SW480 (cell line): ENCODE measurements around the gene PRKAA1.
"Not testable (repeated sequence)": the region's sequence is repeated elsewhere in the genome, so short reads cannot be mapped to it uniquely, and the experiment has no call there.

Experiments used
- DNase-seq: peaks from one replicate; pipeline ENCODE4 v3.0.0-alpha.2; 2016; ENCODE audit warnings: low spot score

PRKAA1 gene

DNA sequence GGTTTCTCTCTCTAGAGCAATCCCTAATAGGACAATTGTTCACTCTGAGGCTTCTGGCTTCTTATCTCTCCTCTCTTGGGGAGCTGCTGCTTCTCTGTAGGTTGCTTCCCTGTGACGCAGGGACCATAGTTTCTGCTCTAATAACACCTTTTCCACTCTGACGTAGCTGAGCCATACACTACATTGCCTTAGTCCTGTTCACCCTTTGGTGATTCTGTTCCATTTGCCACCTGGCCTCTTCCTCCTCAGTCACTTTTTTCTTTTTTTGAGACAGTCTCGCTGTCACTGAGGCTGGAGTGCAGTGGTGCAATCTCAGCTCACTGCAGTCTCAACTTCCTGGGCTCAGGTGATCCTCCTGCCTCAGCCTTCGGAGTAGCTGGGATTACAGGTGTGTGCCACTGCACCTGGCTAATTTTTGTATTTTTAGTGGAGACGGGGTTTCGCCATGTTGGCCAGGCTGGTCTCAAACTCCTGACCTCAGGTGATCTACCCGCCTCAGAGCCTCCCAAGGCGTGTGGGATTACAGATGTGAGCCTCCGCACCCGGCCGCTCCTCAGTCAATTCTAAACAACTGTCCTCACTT is 27.4 kb upstream of the PRKAA1 start:
- DNase-seq = not testable (repeated sequence)

DNA sequence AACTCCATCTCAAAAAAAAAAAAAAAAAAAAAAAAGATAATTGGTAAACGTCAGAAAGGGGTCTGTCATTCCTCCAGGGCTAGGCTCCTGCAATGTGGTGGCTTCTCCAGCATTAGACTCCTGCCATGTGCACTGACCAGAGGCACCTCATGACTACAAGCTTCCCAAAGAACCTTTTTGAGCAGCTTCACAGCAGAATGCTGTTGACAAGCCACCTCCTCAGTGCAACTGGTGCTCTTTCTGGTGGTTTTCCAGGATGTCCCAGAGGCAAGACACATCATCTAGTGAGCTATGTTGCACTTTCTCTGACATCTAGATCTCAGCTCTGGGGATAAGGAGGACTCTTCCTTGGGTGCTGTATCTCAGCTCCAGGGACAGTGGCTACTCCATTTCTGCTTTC is 25.3 kb upstream of the PRKAA1 start:
- DNase-seq = no peak

DNA sequence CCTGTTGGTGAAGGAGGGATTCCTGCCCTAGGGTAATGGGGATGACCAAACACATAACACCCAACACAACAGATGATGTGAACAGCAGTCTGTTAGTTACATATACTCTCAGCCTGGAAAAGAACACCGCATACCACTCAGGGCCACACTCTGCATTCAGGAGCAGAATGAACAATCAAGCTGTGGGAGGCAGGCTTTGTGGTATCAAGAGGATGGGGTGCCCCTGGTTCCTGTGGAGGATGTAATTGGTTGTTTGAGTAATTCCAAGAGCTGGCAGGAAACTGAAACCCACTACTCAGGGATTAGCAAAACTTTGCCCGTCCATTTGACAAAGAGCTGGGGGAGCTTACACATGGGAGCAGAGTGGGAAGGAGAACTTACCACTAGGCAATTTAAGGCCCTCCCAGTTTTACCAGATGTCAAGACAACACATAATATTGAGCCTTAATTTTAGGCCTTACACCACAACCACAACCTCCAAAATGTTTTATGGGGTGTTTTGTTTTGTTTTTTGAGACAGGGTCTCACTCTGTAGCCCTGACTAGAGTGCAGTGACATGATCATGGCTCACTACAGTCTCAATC is 15.6 kb upstream of the PRKAA1 start:
- no peak for DNase-seq

DNA sequence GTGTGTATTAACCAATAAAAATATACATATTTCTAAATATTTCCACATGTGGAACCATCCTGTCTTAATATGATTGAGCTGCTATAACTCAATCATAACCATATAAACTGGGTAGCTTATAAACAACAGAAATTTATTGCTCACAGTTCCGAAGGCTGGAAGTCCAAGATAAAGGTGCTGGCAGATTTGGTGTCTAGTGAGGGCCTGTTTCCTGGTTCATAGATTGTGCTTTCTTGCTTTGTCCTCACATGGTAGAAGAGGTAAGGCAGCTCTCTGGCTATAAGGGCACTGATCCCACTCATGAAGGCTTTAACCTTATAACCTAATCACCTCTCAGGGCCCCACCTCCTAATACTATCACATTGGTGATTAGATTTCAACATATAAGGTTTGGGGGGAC is 14.0 kb upstream of the PRKAA1 start:
- no peak for DNase-seq

DNA sequence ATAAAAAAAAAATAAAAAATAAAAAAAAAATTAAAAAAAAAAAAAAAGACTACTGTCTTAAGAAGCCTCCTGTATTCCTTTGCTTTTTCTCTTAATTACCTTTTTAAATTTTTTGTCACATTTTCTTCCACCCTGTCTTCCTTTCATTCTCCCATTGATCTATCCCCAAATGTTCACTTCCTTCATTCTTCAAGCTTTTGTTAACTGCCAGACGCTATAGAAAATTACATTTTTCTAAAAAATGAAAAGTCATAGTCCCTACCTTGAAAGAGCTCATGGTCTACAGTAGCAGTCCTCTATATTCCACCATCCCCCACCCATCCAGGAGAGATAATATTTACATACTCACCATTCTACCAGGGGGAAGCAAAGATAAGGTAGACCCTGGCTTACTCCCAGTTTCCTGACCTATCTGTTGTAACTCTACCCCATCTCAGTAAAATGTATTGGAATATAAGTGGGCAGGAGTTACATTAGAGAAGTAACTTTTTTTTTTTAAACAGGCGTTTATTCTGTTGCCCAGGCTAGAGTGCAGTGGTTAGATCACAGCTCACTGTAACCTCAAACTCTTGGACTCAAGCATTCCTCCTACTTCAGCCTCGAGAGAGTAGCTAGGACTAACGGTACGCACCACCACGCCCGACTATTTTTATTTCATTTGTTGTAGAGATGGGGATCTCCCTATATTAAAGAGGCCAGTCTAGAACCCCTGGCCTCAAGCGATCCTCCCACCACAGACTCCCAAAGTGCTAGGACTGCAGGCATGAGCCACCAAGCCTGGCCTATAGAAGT is 3.8 kb upstream of the PRKAA1 start:
- no peak for DNase-seq

DNA sequence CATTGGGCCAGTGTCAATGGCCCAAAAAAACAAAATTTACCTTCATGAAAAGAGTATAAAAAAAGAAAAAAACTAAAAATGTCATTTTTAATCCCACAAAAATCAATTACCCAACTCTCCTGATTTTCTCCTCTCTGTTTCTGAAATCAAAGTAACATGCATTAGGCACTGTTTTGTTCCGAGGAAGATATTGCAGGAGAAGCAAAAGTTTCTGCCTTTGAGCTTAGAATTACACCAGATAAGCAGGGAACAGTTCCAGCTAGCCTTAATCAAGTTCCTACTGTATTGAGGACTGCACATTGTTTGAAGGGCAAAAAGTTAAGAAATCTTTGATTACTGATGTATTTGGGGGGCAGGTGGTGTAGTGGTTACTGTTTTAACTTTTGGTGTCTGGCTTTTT is 1.1 kb upstream of the PRKAA1 start:
- no peak for DNase-seq

DNA sequence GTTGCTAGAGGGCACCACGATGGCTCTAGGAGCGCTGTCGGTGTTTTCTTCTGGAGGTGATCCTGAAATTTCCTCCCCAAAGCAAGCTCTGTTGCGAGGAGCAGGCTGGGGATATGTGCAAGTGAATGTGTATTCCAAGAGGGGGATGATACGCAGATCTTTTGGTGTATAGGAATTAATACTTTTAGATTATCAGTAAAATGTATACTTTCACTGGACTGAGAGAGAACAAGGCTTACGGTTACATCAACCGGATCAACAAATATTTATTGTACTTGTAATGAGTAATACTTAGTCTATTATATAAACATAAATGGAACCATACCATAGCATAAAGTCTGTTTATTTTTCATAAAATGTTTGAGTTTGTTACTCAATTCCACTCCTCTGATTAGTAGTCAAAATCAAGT is 632 bp upstream of the PRKAA1 start:
- DNase-seq = no peak

DNA sequence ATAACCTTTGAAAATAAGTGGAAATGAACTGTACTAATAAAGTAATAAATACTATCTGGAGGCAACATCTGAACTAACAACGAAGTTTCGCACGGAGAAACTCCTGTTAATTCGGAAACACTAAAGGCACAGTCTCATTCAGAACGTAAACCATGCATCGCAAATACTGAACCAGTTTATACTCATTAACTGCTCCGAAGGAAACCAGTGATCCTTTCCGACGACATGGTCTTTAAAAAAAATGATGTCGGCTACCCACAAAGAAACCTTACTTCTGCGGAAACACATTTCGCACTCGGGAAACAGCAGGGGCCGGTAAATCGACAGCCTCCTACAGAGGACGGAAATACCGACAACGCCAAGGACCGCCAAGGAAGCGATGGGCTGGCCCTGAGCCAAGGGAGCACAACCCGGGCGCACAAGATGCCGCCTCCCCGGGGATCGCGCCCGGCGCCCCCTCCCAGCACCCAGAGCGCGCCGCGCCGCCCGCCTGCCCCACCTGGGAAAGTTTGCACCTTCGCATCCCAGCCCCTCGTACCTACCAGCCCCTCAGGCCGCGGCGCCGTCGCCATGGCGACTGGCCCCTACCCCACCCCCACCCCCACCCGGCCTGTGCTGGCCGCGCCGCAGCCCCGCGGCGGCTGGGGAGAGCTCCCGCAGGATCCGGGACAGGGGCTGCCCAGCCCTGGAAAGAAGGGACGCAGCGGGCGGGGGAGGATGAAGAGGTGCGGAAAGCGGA is 732 bp downstream of the PRKAA1 start:
- DNase-seq = peak; percentile 59

DNA sequence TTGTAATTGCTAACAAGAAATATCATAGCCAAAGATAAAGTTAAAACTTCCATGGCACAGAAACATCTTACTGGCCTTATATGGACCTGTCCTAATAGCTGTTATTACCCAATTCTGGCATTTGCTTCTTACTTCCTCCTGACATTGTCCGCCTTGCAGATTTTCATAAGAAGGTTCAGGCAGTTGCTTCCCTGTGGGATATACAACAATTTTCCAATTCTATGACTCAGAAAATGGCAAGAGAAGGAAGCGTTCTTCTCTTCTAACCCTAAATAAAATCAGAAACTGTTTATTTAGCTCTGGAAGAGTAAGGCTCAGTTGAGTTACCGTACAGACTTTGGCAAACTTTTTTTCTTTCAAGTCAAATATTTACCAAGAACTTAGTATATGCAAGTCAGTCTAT is 1.7 kb downstream of the PRKAA1 start:
- DNase-seq = no peak

DNA sequence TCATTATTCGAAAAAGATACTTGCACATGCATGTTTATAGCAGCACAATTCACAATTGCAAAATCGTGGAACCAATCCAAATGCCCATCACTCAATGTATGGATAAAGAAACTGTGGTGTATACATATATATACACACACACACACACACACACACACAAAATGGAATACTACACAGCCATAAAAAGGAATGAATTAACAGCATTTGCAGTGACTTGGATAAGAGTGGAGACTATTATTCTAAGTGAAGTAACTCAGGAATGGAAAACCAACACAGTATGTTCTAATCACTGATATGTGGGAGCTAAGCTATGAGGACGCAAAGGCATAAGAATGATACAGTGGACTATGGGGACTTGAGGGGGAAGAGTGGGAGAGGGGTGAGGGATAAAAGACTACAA is 3.3 kb downstream of the PRKAA1 start:
- not testable (repeated sequence) for DNase-seq

DNA sequence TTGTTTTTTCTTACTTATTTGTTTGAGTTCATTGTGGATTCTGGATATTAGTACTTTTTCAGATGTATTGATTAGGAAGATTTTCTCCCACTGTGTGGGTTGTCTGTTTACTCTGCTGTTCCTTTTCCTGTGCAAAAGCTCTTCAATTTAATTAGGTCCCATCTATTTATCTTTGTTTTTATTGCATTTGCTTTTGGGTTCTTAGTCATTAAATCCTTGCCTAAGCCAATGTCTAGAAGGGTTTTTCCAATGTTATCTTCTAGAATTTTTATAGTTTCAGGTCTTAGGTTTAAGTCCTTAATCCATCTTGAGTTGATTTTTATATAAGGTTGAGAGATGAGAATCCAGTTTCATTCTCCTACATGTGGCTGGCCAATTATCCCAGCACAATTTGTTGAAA is 3.8 kb downstream of the PRKAA1 start:
- not testable (repeated sequence) for DNase-seq

DNA sequence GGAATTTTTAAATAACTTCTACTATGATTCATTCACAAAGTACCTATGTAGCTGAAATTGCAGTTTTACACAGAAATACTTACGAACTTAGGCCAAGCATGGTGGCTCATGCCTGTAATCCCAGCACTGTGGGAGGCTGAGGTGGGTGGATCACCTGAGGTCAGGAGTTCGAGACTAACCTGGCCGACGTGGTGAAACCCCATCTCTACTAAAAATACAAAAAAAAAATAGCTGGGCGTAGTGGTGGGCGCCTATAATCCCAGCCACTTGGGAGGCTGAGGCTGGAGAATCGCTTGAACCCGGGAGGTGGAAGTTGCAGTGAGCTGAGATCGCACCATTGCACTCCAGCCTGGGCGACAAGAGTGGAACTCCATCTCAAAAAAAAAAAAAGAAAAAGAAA is 5.5 kb downstream of the PRKAA1 start:
- DNase-seq = not testable (repeated sequence)

DNA sequence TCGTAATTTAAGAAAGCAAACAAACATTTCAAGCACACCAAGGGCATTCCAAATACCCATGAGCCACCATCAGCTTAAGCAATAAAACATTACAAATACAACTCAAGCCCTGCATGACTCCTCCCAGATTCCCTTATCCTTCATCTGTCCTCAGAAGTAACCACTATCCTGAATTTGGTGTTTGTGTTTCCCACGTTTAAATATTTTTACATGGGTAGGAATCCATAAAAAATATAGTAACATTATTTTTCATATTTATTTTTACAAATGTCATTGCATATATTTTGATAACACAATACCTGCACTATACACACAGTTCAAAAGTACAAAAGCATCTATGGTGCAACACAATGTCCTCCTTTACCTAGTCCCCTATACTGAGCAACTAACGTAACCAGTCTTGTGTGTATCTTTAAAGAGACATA is 6.4 kb downstream of the PRKAA1 start:
- DNase-seq = no peak

DNA sequence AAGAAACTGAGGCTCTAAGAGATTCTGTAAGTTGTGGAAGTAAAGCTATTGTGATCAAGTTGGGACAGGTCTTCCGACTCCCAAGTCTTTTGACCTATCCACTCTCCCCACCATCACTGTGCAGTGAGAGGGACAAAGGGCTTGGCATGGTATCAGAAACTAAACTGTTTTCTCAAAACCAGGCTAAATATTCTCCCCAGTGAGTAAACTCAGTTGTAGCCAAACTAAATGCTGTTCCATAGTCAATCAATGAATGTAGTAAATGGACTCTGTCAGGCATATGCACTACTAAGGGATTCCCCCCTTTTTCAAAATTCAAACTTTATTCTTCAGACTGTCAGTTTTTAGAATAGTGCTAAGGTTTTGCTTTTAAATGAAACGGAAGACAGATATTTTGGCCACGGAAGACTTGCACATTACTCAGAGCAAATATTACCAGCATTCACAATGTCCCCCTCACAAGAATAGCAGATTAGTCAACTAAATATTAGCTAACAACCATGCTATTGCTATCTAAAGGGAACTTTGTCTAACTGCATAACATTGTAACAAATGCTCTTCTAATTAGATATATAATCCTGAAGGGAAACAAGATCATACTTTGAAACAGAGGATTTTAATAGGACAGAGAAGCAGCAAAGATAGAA is 7.1 kb downstream of the PRKAA1 start:
- no peak for DNase-seq

DNA sequence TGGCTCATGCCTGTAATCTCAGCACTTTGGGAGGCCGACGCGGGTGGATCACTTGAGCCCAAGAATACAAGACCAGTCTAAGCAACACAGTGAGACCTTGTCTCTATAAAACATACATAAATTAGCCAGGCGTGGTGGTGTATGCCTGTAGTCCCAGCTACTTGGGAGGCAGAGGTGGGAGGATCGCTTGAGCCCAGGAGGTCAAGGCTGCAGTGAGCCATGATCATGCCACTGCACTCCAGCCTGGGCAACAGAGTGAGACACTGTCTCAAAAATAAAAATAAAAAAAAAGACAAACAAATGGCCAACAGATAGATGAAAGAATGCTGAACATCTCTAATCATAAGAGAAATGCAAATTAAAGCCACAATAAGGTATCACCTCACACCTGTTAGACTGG is 9.2 kb downstream of the PRKAA1 start:
- not testable (repeated sequence) for DNase-seq

DNA sequence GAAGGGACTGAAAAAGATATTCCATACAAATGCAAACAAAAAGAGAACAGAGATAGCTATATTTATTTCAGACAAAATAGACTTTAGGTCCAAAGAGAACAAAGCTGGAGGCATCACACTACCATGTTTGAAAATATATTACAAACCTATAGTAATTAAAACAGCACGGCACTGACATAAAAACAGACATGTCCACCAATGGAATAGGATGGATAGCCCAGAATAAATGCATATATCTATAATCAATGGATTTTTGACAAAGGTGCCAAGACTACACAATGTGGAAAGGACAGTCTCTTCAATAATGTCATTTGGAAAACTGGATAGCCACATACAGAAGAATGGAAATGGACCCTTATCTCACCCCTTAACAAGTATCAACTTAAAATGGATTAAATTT is 10.2 kb downstream of the PRKAA1 start:
- DNase-seq = no peak

DNA sequence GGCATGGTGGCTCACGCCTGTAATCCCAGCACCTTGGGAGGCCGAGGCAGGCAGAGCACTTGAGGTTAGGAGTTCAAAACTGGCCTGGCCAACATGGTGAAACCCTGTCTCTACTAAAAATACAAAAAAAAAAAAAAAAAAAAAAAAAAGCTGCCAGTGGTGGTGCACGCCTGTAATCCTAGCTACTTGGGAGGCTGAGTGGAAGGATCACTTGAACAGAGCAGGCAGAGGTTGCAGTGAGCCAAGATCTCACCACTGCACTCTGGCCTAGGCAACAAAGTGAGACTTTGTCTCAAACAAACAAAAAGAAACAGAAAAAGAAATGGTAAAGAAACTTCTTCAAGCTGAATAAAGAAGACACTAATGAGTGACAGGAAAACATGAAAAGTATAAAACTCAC is 11.5 kb downstream of the PRKAA1 start:
- not testable (repeated sequence) for DNase-seq

DNA sequence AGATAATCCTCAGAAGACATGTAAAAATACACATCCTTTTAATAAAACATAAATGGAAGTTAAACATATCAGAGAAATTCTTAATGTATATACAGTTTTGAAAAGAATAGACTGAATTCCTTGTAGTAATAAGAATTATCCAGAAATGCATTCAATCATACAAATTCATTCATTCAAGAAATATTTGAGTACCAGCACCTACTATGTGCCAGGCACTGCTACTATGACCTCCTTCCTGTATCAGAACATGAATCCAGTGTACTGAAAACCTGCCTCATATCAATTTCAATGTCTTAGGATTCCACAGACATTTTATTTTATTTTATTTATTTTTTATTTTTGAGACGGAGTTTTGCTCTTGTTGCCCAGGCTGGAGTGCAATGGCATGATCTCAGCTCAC is 13.3 kb downstream of the PRKAA1 start:
- DNase-seq = no peak

DNA sequence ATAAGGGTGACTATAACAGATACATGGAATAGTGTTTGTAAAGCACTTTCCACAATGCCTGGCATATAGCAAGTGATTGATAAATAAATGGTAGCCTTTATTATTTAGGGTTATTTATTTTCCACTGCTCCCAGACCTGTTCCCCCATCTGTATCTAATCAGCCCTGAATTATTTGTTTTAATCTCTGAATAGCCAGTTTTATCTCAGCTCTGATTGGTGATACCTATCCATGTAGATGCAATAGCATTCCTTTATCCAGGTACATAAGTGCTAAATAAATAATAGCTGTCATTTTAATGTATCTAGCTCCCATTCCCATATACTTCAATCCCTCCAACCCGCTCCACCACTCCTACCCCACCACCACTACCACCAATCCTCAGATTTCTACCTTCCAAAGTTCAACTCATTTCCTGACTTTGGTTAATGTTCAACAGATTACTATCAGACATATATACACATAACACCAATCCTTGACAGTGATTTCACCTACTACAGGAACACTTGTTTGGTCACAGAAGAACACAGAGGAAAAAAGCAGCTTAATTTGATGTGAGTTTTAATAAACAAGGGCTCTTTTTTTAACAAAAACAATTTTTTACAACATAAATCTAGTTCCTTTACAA is 14.0 kb downstream of the PRKAA1 start:
- DNase-seq = peak; percentile 48

DNA sequence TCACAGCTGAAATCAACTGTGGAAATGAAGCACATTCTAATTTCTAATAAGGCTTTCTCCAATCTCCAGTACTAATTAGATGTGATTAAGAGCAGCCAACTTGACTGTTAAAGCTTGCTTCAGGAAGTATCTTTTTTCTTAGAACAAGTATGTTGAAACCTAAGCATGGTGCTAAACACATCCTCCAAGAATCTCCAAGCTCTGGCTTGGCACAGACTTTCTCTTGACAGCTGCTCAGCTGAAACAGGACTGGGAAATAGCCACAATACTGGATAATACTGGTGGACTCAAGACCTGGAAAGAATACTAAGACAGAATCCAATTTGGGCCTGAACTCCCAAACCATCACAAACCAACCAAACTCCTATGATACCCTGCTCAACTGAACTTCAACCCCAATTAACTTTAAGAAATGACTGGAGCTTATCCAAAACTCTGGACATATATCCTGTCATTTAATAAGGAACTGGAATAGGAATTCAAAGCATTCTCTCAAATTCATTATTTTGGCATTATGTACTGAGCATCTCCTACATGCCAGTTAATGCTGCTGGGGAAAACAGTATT is 16.2 kb downstream of the PRKAA1 start:
- no peak for DNase-seq

DNA sequence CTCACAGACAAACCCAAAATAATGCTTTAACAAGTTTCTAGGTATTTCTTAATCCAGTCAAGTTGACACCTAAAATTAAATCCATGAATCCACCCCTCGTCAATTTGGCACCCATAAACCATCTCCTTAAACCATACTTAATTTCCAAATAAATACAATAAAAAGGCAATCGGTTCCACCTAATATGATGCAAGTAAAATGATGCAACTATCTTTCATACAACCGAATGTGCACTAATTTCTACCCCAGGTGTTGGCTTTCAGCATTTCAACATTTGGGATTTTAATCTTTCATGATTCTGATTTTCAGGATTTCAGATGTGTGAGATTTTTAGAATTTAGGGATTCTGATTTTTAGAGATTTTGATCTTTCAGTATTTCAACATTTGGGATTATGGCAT is 17.3 kb downstream of the PRKAA1 start:
- no peak for DNase-seq

DNA sequence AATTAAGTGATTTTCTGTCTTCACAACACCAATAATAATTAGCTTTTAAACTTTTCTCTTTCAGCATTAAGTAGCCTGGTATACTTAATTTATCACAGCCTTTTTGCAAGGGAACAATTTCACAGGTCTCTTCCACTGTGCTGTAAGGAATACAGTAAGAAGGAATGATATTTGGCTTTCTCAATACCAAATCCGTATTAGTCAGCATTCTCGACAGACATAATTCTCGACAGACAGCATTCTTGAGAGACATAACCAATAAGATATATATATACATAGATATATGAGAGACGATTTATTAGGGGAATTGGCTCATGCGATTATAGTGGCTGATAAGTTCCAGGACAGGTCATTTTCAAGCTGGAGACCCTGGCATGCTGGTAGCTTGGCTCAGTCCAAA is 18.0 kb downstream of the PRKAA1 start:
- DNase-seq = no peak
